H1 (cell line): ENCODE measurements around the gene INPP5F. TPM values are rescaled to one million over a fixed set of nuclear protein-coding genes. Genes with fewer than 3 reads are reported as not detected.

Source experiments
- CTCF ChIA-PET: fragments of 300-600 bp; sonication (Branson Sonifier 250); formaldehyde crosslinking; loops from one replicate; lab custom pipeline; 2021; ENCODE audit not compliant: partially characterized antibody; lab: Charles Lee
- POLR2A ChIA-PET: fragments of 300-600 bp; sonication (Branson Sonifier 250); formaldehyde crosslinking; loops from one replicate; lab custom pipeline; 2021; ENCODE audit warnings: inconsistent platforms; ENCODE audit not compliant: partially characterized antibody; lab: Charles Lee
- DNase-seq, 2 experiments: peaks; one replicate each; pipeline versions ENCODE4 v3.0.0 to v3.0.0-alpha.2; 2010 to 2022; ENCODE audit warnings: low spot score in 2 of 2, low read depth in 1 of 2, mixed read lengths in 1 of 2
- FAIRE-seq: peaks from 2 replicates; lab custom pipeline; 2011; peaks lifted over from hg19 to GRCh38; lab: Jason Lieb, UNC
- H2AFZ ChIP-seq: 2 replicates; pipeline ENCODE4 v1.8.1; 2012; ENCODE audit warnings: low read length, inconsistent platforms
- H2AK5ac ChIP-seq: 2 replicates; pipeline ENCODE4 v1.6.1; 2013; ENCODE audit warnings: low read depth, low read length
- H2BK120ac ChIP-seq: replicated peaks from 2 replicates; pipeline ENCODE3; 2013; ENCODE audit warnings: low read depth, low read length, inconsistent platforms
- H2BK12ac ChIP-seq: 2 replicates; pipeline ENCODE4 v1.6.1; 2013; ENCODE audit warnings: low read depth, low read length
- H2BK15ac ChIP-seq: 2 replicates; pipeline ENCODE4 v1.6.1; 2013; ENCODE audit warnings: low read length
- H2BK20ac ChIP-seq: 2 replicates; pipeline ENCODE4 v1.6.1; 2013; ENCODE audit warnings: low read length
- H2BK5ac ChIP-seq: 2 replicates; pipeline ENCODE4 v1.6.1; 2013; ENCODE audit warnings: low read depth, low read length
- H3K14ac ChIP-seq: 2 replicates; pipeline ENCODE4 v1.6.1; 2013; ENCODE audit warnings: inconsistent platforms; ENCODE audit not compliant: insufficient read length
- H3K18ac ChIP-seq: 2 replicates; pipeline ENCODE4 v1.6.1; 2013; ENCODE audit warnings: low read length; ENCODE audit errors: extremely low read depth
- H3K23ac ChIP-seq: 2 replicates; pipeline ENCODE4 v1.6.1; 2013; ENCODE audit warnings: inconsistent platforms; ENCODE audit not compliant: insufficient read length
- H3K23me2 ChIP-seq: 2 replicates; pipeline ENCODE4 v1.6.1; 2013; ENCODE audit warnings: low read depth, low read length
- H3K27ac ChIP-seq: 2 replicates; pipeline ENCODE4 v1.6.1; 2011; ENCODE audit warnings: low read depth, low read length, inconsistent platforms
- H3K27me3 ChIP-seq, 4 experiments: replicated peaks in 1 of 4; 1 replicate in 1 of 4; 2 replicates in 3 of 4; pipeline versions ENCODE4 v1.6.1 to v1.8.1; 2011 to 2013; ENCODE audit warnings: low read length in 3 of 4, mild to moderate bottlenecking in 3 of 4, inconsistent platforms in 2 of 4, mixed read lengths in 2 of 4, moderate library complexity in 1 of 4; ENCODE audit not compliant: control insufficient read depth in 3 of 4, insufficient read depth in 3 of 4; ENCODE audit errors: extremely low read depth in 1 of 4
- H3K36me3 ChIP-seq, 4 experiments: 2 replicates each; pipeline versions ENCODE4 v1.6.1 to v1.8.1; 2011 to 2013; ENCODE audit warnings: mild to moderate bottlenecking in 4 of 4, low read length in 3 of 4, moderate library complexity in 2 of 4, control low read depth in 1 of 4, inconsistent platforms in 1 of 4; ENCODE audit not compliant: insufficient read depth in 4 of 4, control insufficient read depth in 2 of 4
- H3K4ac ChIP-seq: replicated peaks from 2 replicates; pipeline ENCODE3; 2013; ENCODE audit warnings: low read length, low read depth, mixed read lengths, inconsistent platforms; ENCODE audit not compliant: insufficient read length
- H3K4me1 ChIP-seq, 4 experiments: replicated peaks in 1 of 4; 1 replicate in 1 of 4; 2 replicates in 3 of 4; pipeline versions ENCODE4 v1.6.1 to v1.8.1; 2011 to 2013; ENCODE audit warnings: low read length in 3 of 4, inconsistent platforms in 2 of 4, mixed read lengths in 1 of 4; ENCODE audit not compliant: insufficient read depth in 4 of 4, control insufficient read depth in 3 of 4
- H3K4me2 ChIP-seq, 2 experiments: 2 replicates each; pipeline versions ENCODE4 v1.6.1 to v1.8.1; 2011 to 2013; ENCODE audit warnings: low read depth in 2 of 2, low read length in 2 of 2, control low read depth in 1 of 2, inconsistent platforms in 1 of 2, mild to moderate bottlenecking in 1 of 2; ENCODE audit not compliant: insufficient read depth in 1 of 2
- H3K4me3 ChIP-seq, 4 experiments: fragments of 200-600, 300-600 bp in 1 of 4; sonication (generic), shearing (Covaris generic), sonication (Bioruptor Twin) in 1 of 4; 2 replicates each; pipeline versions ENCODE4 v1.5.1 to v1.8.1; 2011 to 2016; ENCODE audit warnings: low read length in 4 of 4, low read depth in 3 of 4, control low read depth in 2 of 4, inconsistent platforms in 2 of 4, mild to moderate bottlenecking in 2 of 4, mixed read lengths in 1 of 4, moderate library complexity in 1 of 4; ENCODE audit not compliant: insufficient read depth in 2 of 4; ENCODE audit errors: extremely low read depth in 1 of 4
- H3K56ac ChIP-seq: replicated peaks from 2 replicates; pipeline ENCODE3; 2013; ENCODE audit warnings: low read depth, mild to moderate bottlenecking, mixed read lengths, low read length, inconsistent platforms; ENCODE audit not compliant: insufficient read length
- H3K79me1 ChIP-seq: 2 replicates; pipeline ENCODE4 v1.6.1; 2013; ENCODE audit warnings: low read depth, low read length, control low read depth
- H3K79me2 ChIP-seq, 2 experiments: 2 replicates each; pipeline versions ENCODE4 v1.6.1 to v1.8.1; 2012 to 2013; ENCODE audit warnings: low read length in 2 of 2, mild to moderate bottlenecking in 2 of 2, inconsistent platforms in 1 of 2; ENCODE audit not compliant: insufficient read depth in 2 of 2, control insufficient read depth in 1 of 2
- H3K9ac ChIP-seq, 4 experiments: replicated peaks in 1 of 4; 1 replicate in 1 of 4; 2 replicates in 3 of 4; pipeline versions ENCODE4 v1.6.1 to v1.8.1; 2011 to 2013; ENCODE audit warnings: low read depth in 3 of 4, low read length in 3 of 4, control low read depth in 2 of 4, mild to moderate bottlenecking in 2 of 4, moderate library complexity in 2 of 4, inconsistent platforms in 1 of 4; ENCODE audit errors: extremely low read depth in 1 of 4
- H3K9me3 ChIP-seq, 2 experiments: 2 replicates each; pipeline versions ENCODE4 v1.6.1 to v1.8.1; 2012 to 2013; ENCODE audit warnings: mild to moderate bottlenecking in 2 of 2, moderate library complexity in 2 of 2, control low read depth in 1 of 2, inconsistent platforms in 1 of 2, low read depth in 1 of 2, low read length in 1 of 2, mixed read lengths in 1 of 2; ENCODE audit not compliant: insufficient read depth in 2 of 2
- H4K20me1 ChIP-seq, 2 experiments: replicated peaks in 1 of 2; 2 replicates each; pipeline versions ENCODE3 to v1.8.1; 2011 to 2013; ENCODE audit warnings: inconsistent platforms in 2 of 2, low read length in 2 of 2, mild to moderate bottlenecking in 1 of 2; ENCODE audit not compliant: insufficient read depth in 2 of 2, control insufficient read depth in 1 of 2
- H4K5ac ChIP-seq: 2 replicates; pipeline ENCODE4 v1.6.1; 2013; ENCODE audit warnings: low read length, low read depth, mixed read lengths, inconsistent platforms; ENCODE audit not compliant: insufficient read length
- H4K8ac ChIP-seq: 2 replicates; pipeline ENCODE4 v1.8.0; 2013; ENCODE audit warnings: mild to moderate bottlenecking, moderate library complexity, low read length, inconsistent platforms; ENCODE audit not compliant: insufficient read depth; ENCODE audit errors: extremely low read depth
- H4K91ac ChIP-seq: replicated peaks from 2 replicates; pipeline ENCODE3; 2013; ENCODE audit warnings: low read length, mixed read lengths, inconsistent platforms; ENCODE audit not compliant: insufficient read length
- BRCA1 ChIP-seq: IDR thresholded peaks from 2 replicates; pipeline ENCODE4 v1.6.1; 2012; ENCODE audit warnings: low read depth, low read length, improper control_type of control experiment
- EP300 ChIP-seq, 2 experiments: IDR thresholded peaks; 1 replicate in 1 of 2; 2 replicates in 1 of 2; pipeline ENCODE4 v1.6.1; 2011 to 2012; ENCODE audit warnings: low read depth in 2 of 2, low read length in 2 of 2, mild to moderate bottlenecking in 2 of 2, borderline replicate concordance in 1 of 2, inconsistent platforms in 1 of 2, moderate library complexity in 1 of 2
- FOSL1 ChIP-seq: IDR thresholded peaks from 2 replicates; pipeline ENCODE4 v1.6.1; 2011; ENCODE audit warnings: mild to moderate bottlenecking, low read depth, low read length, moderate library complexity; ENCODE audit not compliant: insufficient read depth
- HDAC6 ChIP-seq: IDR thresholded peaks from one replicate; pipeline ENCODE4 v1.7.1; 2012; ENCODE audit warnings: low read depth, mild to moderate bottlenecking, inconsistent platforms, low read length, moderate library complexity
- KDM4A ChIP-seq: IDR thresholded peaks from one replicate; pipeline ENCODE4 v1.7.1; 2012; ENCODE audit warnings: low read depth, mild to moderate bottlenecking, moderate library complexity, low read length, inconsistent platforms; ENCODE audit not compliant: severe bottlenecking
- KDM5A ChIP-seq: fragments of 200-600 bp; IDR thresholded peaks from 2 replicates; pipeline ENCODE4 v1.7.1; 2012; ENCODE audit warnings: mild to moderate bottlenecking, low read length, inconsistent platforms, mixed read lengths
- NRF1 ChIP-seq: IDR thresholded peaks from 2 replicates; pipeline ENCODE4 v1.6.1; 2011; ENCODE audit warnings: mild to moderate bottlenecking, low read depth, low read length, improper control_type of control experiment
- RFX5 ChIP-seq: IDR thresholded peaks from 2 replicates; pipeline ENCODE4 v1.6.1; 2011; ENCODE audit warnings: low read depth, low read length, improper control_type of control experiment, borderline replicate concordance
- SIN3A ChIP-seq, 2 experiments: IDR thresholded peaks in 1 of 2; conservative IDR thresholded peaks in 1 of 2; 2 replicates each; pipeline ENCODE4 v1.6.1; 2011 to 2012; ENCODE audit warnings: low read length in 2 of 2, improper control_type of control experiment in 1 of 2, low read depth in 1 of 2, mild to moderate bottlenecking in 1 of 2
- SIX5 ChIP-seq: IDR thresholded peaks from 2 replicates; pipeline ENCODE4 v1.6.1; 2011; ENCODE audit warnings: mild to moderate bottlenecking, low read depth, low read length
- SP1 ChIP-seq: IDR thresholded peaks from 2 replicates; pipeline ENCODE4 v1.6.1; 2011; ENCODE audit warnings: low read depth, low read length
- TBP ChIP-seq: IDR thresholded peaks from 2 replicates; pipeline ENCODE4 v1.6.1; 2011; ENCODE audit warnings: low read depth, low read length, improper control_type of control experiment
- YY1 ChIP-seq: IDR thresholded peaks from 2 replicates; pipeline ENCODE4 v1.6.1; 2011; ENCODE audit warnings: low read depth, mild to moderate bottlenecking, low read length
- whole genome bisulfite sequencing, 2 experiments: shearing (Covaris generic) in 1 of 2; methylation state at CpG; one replicate each; pipeline versions ENCODE4 v1.1.6 to v1.1.7; 2013 to 2015; ENCODE audit warnings: low lambda C conversion rate in 2 of 2, mixed read lengths in 2 of 2, inconsistent platforms in 1 of 2, low coverage in 1 of 2, missing lambda C conversion rate in 1 of 2; ENCODE audit not compliant: insufficient replicate concordance in 2 of 2, insufficient coverage in 1 of 2, insufficient read length in 1 of 2; ENCODE audit errors: extremely low coverage in 1 of 2, missing lambda C conversion rate in 1 of 2; 5-methylcytosine and 5-hydroxymethylcytosine counted together
- polyA plus RNA-seq, 7 experiments: library from polyadenylated mRNA; depleted of rRNA in 3 of 7; stranded (reverse) in 5 of 7; unstranded in 2 of 7; fragments of >200 nt in 5 of 7; fragments of 200-250 nt in 2 of 7; gene quantifications; 1 replicate in 5 of 7; 2 replicates in 1 of 7; 4 replicates in 1 of 7; pipeline versions ENCODE4 v1.2.1 to v1.2.3, GENCODE V29; 2011 to 2013; ENCODE audit warnings: missing spikeins in 2 of 7, mixed read lengths in 2 of 7
- total RNA-seq: library from RNA; stranded (reverse); fragmentation: NEBNext Ultra II Directional; extraction: Animal tissue kit (Norgen Biotek cat#: 25700); gene quantifications from 2 replicates; pipeline ENCODE4 v1.2.1, GENCODE V29; 2021

Gene INPP5F
- total and polyA plus RNA-seq, 2 of the 8 experiments (the other 6 are each of a cell fraction or from before 2014, with no cell fraction given) = 50.1 to 101 TPM

DNA sequence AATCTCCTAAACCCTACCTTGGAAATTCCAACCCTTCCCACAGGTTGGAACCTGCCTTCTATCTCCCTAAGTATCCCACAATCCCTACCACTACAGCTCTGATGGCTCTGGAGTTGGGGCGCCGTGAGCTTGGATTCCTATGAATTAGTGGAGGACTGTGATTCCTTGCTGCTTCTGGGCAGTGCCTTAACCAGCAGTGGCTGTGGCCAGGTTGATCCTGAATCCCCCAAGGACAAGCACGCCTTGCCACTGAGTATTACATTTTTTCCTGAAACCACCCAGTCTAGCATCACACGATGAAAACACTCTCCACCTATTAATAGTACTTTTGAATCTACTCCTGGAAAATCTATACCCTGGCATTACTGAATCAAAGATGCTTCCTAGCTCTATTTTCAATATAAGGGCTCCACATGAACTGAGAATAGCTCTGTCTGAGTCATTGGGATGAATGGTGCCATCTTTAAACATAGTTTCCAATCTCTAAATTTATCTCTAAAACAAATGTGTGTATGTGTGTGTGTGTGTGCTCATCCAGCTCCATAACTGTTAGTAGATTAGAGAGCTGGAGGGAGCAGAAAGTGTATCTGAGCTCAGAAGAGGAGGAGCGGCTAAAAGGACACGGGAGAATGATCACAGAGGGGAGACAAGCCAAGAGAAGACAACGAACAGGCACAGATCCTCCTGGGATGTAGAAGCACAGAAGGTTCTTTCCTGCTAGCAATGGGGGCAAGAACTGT is 11.9 kb upstream of the INPP5F start:
- Histone ChIP-seq H4K8ac (no peak overlapping the region), H4K5ac (no peak overlapping the region), H2BK5ac (no peak overlapping the region), H2BK12ac (no peak overlapping the region), H3K18ac (no peak overlapping the region), H3K4me3 (no peak overlapping the region), H3K23me2 (no peaks in the 10 kb centered on the region), H3K9me3 (peaks cover 5 to 7% of the 10 kb centered on the region in 2 experiments; a peak in 2 of 4 replicates), H3K14ac (no peak overlapping the region), H3K27ac (no peak overlapping the region), H3K79me1 (no peaks in the 10 kb centered on the region), H2BK120ac (no peak overlapping the region), H2AK5ac (no peak overlapping the region), H3K4ac (no peak overlapping the region), H3K4me2 (no peak overlapping the region), H2AFZ (no peak overlapping the region), H3K4me1 (peaks cover 0 to 2% (median 0%) of the 10 kb centered on the region in 4 experiments; a peak in 2 of 7 replicates), H2BK20ac (no peak overlapping the region), H3K36me3 (no peaks in the 10 kb centered on the region), H3K79me2 (no peaks in the 10 kb centered on the region), H3K27me3 (no peaks in the 10 kb centered on the region), H4K20me1 (no peaks in the 10 kb centered on the region), H3K23ac (no peak overlapping the region), H4K91ac (no peak overlapping the region), H3K9ac (no peak overlapping the region), H3K56ac (no peak overlapping the region), H2BK15ac (no peak overlapping the region)
- FAIRE-seq (no peak), DNase-seq (no peak)
- CTCF ChIA-PET = interaction anchor here (0.6 to 2.2 kb wide), 7 partner anchors 11 to 146 kb away, joined by 3 to 7 read pairs (median 5); partner anchors contain the start of gene INPP5F
- POLR2A ChIA-PET = interaction anchor here (0.5 to 3.2 kb wide), 7 partner anchors 11 to 106 kb away, joined by 3 to 11 read pairs (median 4); partner anchors contain the start of gene INPP5F
- WGBS, 2 experiments = 92% methylated on average over 7 of the region's 7 CpGs; no CpG with 5 or more reads in 1 of the 2 experiments
- TF ChIP-seq SIX5 (no peak), SIN3A (conservative IDR thresholded peaks at IDR 0.05 in 1 of 2, IDR thresholded peaks at IDR 0.05 in 1 of 2; ENCODE audit: low read depth in 1 of 2, low read length in 2 of 2) (no peak), YY1 (no peak), KDM5A (no peak), SP1 (no peak), BRCA1 (no peak), FOSL1 (no peak), HDAC6 (no peak), NRF1 (no peak), EP300 (IDR thresholded peaks at IDR 0.05; ENCODE audit: borderline replicate concordance in 1 of 2, low read depth in 2 of 2, low read length in 2 of 2) (no peak), TBP (no peak), RFX5 (no peak), KDM4A (no peak)
